ENCODE results near the gene ZNF763.
"Not testable (repeated sequence)": the region's sequence is repeated elsewhere in the genome, so short reads cannot be mapped to it uniquely, and the experiment has no call there.

ZNF763 gene

GRCh38 chr19:11942008-11942842, 22.6 kb upstream of the ZNF763 start:
- no peak for TF ChIP-seq CTCF (IDR thresholded peaks at IDR 0.05; ENCODE audit: low read depth, low read length)
- DNase-seq (ENCODE audit: extremely low read depth, low read depth) = no peak

- no peak for DNase-seq (ENCODE audit: extremely low read depth, low read depth)
- TF ChIP-seq CTCF (IDR thresholded peaks at IDR 0.05; ENCODE audit: low read depth, low read length) = no peak
Measured at GRCh38 chr19:11942843-11943108, 22.1 kb upstream of the ZNF763 start.

GRCh38 chr19:11944656-11945055, 20.2 kb upstream of the ZNF763 start:
- no peak for TF ChIP-seq CTCF (IDR thresholded peaks at IDR 0.05; ENCODE audit: low read depth, low read length)
- DNase-seq (ENCODE audit: extremely low read depth, low read depth) = no peak

GRCh38 chr19:11948646-11949045, 16.2 kb upstream of the ZNF763 start:
- no peak for TF ChIP-seq CTCF (IDR thresholded peaks at IDR 0.05; ENCODE audit: low read depth, low read length)

GRCh38 chr19:11949201-11949600, 15.6 kb upstream of the ZNF763 start:
- DNase-seq (ENCODE audit: extremely low read depth, low read depth) = no peak
- no peak for TF ChIP-seq CTCF (IDR thresholded peaks at IDR 0.05; ENCODE audit: low read depth, low read length)

More at GRCh38 chr19:11948646-11949045, 16.2 kb upstream of the ZNF763 start:
- DNase-seq (ENCODE audit: extremely low read depth, low read depth) = no peak

- DNase-seq (ENCODE audit: extremely low read depth, low read depth) = not testable (repeated sequence)
Measured at GRCh38 chr19:11949614-11950080, 15.2 kb upstream of the ZNF763 start.

GRCh38 chr19:11950312-11950711, 14.5 kb upstream of the ZNF763 start:
- TF ChIP-seq CTCF (IDR thresholded peaks at IDR 0.05; ENCODE audit: low read depth, low read length) = no peak
- no peak for DNase-seq (ENCODE audit: extremely low read depth, low read depth)
